Measurements from ENCODE around the gene SNX6.
"Not testable (repeated sequence)": the region's sequence is repeated elsewhere in the genome, so short reads cannot be mapped to it uniquely, and the experiment has no call there.

SNX6 gene

DNA sequence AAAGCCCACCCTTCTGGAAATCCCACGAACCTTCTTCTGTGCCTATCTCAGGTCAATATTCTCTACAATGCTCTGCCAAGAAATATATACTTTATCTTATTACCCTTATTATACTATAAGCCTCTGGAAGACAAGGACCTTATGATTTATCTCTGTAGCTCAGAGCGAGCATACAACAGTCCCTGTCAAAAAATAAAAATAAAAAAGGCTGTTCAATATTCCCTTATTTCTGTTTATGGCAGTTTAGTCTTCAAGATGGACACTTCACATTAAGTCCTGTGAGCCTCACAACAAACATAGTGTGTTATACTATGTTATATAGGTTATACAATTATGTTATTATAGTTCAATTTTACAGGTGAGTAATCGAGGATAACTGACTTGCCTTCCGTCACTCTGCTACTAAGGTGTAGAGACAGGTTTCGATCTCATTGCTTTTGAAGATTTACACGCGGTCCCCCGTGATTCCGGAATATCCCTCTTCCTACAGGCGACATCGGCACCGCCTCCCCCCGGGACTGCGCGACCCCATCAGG is 91.0 kb downstream of the SNX6 start:
- no peak for DNase-seq
- Mint-ChIP-seq H3K4me3 (peak overlapping the region; percentile 90), H3K27me3 (no peaks in the 10 kb centered on the region), H3K36me3 (peaks cover 13% of the 10 kb centered on the region), H3K27ac (peak overlapping the region; percentile 97), H3K9me3 (no peaks in the 10 kb centered on the region), H3K4me1 (peaks cover 31% of the 10 kb centered on the region)
- CTCF ChIA-PET: no interaction called here

GRCh38 chr14:34538096-34538495 is 91.9 kb downstream of the SNX6 start:
- peak overlapping the region; percentile 11 for H3K27ac Mint-ChIP-seq
- DNase-seq, H3K27me3 Mint-ChIP-seq, H3K9me3 Mint-ChIP-seq: not testable (repeated sequence)
- peak overlapping the region; percentile 90 for H3K4me3 Mint-ChIP-seq
- H3K36me3 Mint-ChIP-seq: peaks cover 19% of the 10 kb centered on the region
- CTCF ChIA-PET: interaction anchor here (0.6 kb wide), 1 partner anchor 1279 kb away, joined by 3 read pairs; no protein-coding TSS in a partner anchor
- H3K4me1 Mint-ChIP-seq: peaks cover 31% of the 10 kb centered on the region

DNA sequence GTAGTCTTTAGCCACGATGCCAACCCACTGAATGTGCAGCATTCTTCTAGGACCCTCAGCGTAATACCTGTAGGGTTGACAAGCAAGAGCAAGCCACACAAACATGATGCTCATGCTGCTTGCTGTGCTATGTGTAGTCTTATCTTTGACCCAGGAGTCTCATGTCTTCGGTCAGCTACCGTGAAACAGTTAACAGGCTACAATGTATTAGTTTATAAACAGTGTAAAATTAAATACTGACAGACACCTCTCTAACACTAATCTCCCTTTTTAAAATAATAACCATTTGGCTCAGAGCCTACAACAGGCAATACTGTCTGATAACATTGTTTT is 92.3 kb downstream of the SNX6 start:
- Mint-ChIP-seq H3K4me1 (peaks cover 31% of the 10 kb centered on the region), H3K27me3 (no peaks in the 10 kb centered on the region), H3K9me3 (no peaks in the 10 kb centered on the region), H3K36me3 (peaks cover 19% of the 10 kb centered on the region), H3K27ac (no peak overlapping the region), H3K4me3 (peak overlapping the region; percentile 57)
- no peak for DNase-seq
- CTCF ChIA-PET: interaction anchor here (0.6 kb wide), 1 partner anchor 1279 kb away, joined by 3 read pairs; no protein-coding TSS in a partner anchor

DNA sequence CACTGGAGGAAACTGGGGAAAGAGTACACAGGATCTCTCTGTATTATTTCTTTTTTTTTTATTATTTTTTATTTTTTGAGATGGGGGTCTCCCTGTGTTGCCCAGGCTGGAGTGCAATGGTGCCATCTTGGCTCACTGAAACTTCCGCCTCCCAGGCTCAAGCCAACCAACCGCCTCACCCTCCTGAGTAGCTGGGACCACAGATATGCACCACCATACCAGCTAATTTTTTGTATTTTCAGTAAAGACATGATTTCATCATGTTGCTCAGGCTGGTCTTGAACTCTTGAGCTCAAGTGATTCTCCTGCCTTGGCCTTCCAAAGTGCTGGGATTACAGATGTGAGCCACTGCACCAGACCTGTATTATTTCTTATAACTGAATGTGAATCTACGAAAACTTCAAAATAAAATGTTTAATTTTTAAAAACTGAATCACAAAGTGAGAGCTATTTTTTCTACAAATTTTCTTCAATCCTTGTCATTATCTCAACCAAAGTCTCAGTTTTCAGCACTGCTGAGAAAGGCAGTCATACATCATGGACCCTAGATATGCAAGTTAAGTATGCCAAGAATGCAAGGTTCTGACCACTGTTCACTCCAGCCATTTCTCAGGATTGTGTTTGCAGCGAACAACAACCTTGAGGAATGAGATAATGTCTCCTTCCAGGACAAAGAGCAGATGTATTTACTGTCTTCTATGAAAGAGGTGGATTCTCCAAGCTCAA is 92.8 kb downstream of the SNX6 start:
- Mint-ChIP-seq H3K27ac (no peak overlapping the region), H3K36me3 (peaks cover 22% of the 10 kb centered on the region), H3K27me3 (no peaks in the 10 kb centered on the region), H3K4me3 (peak overlapping the region; percentile 18), H3K9me3 (no peaks in the 10 kb centered on the region), H3K4me1 (peaks cover 31% of the 10 kb centered on the region)
- CTCF ChIA-PET: no interaction called here
- DNase-seq: no peak

DNA sequence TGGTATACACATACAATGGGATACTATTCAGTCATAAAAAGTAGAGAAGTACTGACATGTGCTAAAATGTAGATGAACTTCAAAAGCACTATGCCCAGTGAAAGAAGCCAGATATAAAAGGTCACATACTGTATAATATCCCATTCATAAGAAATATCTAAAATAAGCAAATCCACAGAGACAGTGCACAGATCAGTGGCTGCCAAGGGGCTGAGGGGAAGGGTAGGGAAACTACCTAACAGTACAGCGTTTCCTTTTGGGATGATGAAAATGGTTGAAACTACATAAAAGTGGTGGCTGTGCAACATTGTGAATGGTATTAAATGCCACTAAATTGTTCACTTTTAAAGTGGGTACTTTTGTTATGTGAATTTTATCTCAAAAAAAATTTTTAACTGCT is 102.4 kb downstream of the SNX6 start:
- no peaks in the 10 kb centered on the region for H3K9me3 Mint-ChIP-seq
- no peak overlapping the region for H3K4me3 Mint-ChIP-seq
- no peaks in the 10 kb centered on the region for H3K4me1 Mint-ChIP-seq
- CTCF ChIA-PET: no interaction called here
- no peak overlapping the region for H3K27ac Mint-ChIP-seq
- DNase-seq: no peak
- H3K27me3 Mint-ChIP-seq: no peaks in the 10 kb centered on the region
- peaks cover 42% of the 10 kb centered on the region for H3K36me3 Mint-ChIP-seq

DNA sequence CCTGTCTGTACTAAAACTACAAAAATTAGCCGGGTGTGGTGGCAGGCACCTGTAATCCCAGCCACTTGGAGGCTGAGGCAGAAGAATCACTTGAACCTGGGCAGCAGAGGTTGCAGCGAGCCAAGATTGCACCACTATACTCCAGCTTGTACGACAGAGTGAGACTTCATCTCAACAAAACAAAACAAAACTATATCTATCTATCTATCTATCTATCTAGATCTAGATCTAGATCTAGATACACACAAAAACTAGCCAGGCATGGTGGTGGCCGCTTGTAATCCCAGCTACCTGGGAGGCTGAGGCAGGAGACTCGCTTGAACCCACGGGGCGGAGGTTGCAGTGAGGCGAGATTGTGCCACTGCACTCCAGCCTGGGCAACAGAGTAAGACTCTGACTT is 105.7 kb downstream of the SNX6 start:
- H3K27ac Mint-ChIP-seq, H3K27me3 Mint-ChIP-seq, H3K4me3 Mint-ChIP-seq, H3K4me1 Mint-ChIP-seq, H3K9me3 Mint-ChIP-seq, DNase-seq, CTCF ChIA-PET: not testable (repeated sequence)
- peaks cover 49% of the 10 kb centered on the region for H3K36me3 Mint-ChIP-seq

DNA sequence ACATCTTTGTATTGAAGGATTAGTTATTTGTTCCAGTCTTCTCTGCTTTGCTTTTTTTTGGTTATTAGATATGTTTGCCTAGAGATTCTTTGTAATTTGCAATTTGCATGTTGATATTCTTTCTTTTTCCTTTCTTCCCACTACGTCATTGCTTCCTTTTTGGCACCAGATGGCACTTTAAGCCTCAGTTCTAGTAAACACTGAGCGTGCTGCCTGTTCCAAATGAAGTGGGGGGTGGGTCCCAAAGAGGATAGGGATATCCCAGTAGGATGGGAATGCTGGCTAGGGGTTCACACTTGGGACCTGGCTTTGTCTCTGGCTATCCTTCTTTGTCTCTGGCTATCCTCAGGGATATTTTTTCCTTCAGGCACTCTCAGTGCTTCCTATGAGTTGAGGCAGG is 107.5 kb downstream of the SNX6 start:
- DNase-seq: no peak
- H3K27ac Mint-ChIP-seq: no peak overlapping the region
- peaks cover 55% of the 10 kb centered on the region for H3K36me3 Mint-ChIP-seq
- H3K4me3 Mint-ChIP-seq: no peak overlapping the region
- CTCF ChIA-PET: no interaction called here
- no peaks in the 10 kb centered on the region for H3K9me3 Mint-ChIP-seq
- H3K27me3 Mint-ChIP-seq: no peaks in the 10 kb centered on the region
- H3K4me1 Mint-ChIP-seq: no peaks in the 10 kb centered on the region

DNA sequence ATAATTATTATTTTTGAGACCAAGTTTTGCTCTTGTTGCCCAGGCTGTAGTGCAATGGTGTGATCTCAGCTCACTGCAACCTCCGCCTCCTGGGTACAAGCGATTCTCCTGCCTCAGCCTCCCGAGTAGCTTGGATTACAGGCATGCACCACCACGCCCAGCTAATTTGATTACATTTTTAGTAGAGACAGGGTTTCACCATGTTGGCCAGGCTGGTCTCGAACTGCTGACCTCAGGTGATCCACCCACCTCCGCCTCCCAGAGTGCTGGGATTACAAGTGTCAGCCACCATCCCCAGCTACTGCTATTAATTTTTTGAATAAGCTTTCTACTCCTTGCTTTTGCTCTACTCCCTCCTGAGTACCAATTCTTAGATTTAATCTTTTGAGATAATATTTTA is 108.9 kb downstream of the SNX6 start:
- H3K27me3 Mint-ChIP-seq, H3K4me3 Mint-ChIP-seq, H3K9me3 Mint-ChIP-seq, DNase-seq, H3K27ac Mint-ChIP-seq, H3K4me1 Mint-ChIP-seq: not testable (repeated sequence)
- peaks cover 60% of the 10 kb centered on the region for H3K36me3 Mint-ChIP-seq
- CTCF ChIA-PET: interaction anchor here (1.4 kb wide), 1 partner anchor 9 kb away, joined by 4 read pairs; no protein-coding TSS in a partner anchor

DNA sequence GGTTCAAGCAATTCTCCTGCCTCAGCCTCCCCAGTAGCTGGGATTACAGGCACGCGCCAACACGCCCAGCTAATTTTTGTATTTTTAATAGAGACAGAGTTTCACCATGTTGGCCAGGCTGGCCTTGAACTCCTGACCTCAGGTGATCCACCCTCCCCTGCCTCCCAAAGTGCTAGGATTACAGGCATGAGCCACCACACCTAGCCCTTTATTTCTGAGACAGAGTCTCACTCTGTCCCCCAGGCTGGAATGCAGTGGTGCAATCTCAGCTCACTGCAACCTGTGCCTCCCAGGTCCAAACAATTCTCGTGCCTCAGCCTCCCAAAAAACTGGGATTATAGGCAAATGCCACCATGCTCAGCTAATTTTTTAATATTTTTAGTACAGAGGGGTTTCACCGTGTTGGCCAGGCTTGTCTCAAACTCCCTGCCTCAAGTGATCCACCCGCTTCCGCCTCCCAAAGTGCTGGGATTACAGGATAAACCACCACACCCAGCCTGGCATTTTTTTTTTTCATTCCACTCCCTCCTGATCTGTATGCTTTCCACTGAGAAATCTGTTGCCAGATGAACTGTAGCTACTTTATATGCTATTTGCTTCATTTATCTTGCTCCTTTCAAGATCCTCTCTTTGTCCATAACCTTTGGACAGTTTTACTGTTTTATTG is 109.5 kb downstream of the SNX6 start:
- peaks cover 62% of the 10 kb centered on the region for H3K36me3 Mint-ChIP-seq
- not testable (repeated sequence) for H3K9me3 Mint-ChIP-seq, H3K4me3 Mint-ChIP-seq, H3K27ac Mint-ChIP-seq, H3K27me3 Mint-ChIP-seq, H3K4me1 Mint-ChIP-seq, DNase-seq
- CTCF ChIA-PET: interaction anchor here (1.4 kb wide), 1 partner anchor 10 kb away, joined by 4 read pairs; no protein-coding TSS in a partner anchor

Data from activated naive CD4-positive, alpha-beta T cell treated with anti-CD3 and anti-CD28 coated beads, Interleukin-2, amount 10 ng/mL, durations not matched to agents 7 days and 5 days (primary cell).